Keratinocyte (primary cell): ENCODE data around the gene BLACAT1. TPM values are rescaled to one million over a fixed set of nuclear protein-coding genes. Genes with fewer than 3 reads are reported as not detected.

Source experiments
- DNase-seq: peaks from one replicate; pipeline ENCODE4 v3.0.0-alpha.2; 2011; ENCODE audit warnings: low read depth, missing footprints, low spot score
- FAIRE-seq: peaks from 2 replicates; lab custom pipeline; 2011; peaks lifted over from hg19 to GRCh38; lab: Jason Lieb, UNC
- H2AFZ ChIP-seq: 2 replicates; pipeline ENCODE4 v1.6.0; 2012; ENCODE audit warnings: low read length, control low read depth, inconsistent platforms; ENCODE audit not compliant: control insufficient read depth
- H3K27ac ChIP-seq: 2 replicates; pipeline ENCODE4 v1.5.1; 2011; ENCODE audit warnings: low read length; ENCODE audit not compliant: control insufficient read depth, insufficient read depth
- H3K27me3 ChIP-seq: 3 replicates; pipeline ENCODE4 v1.6.0; 2011; ENCODE audit warnings: low read length; ENCODE audit not compliant: control insufficient read depth, insufficient read depth; ENCODE audit errors: extremely low read depth
- H3K36me3 ChIP-seq, 2 experiments: 2 replicates in 1 of 2; 3 replicates in 1 of 2; pipeline ENCODE4 v1.5.1; 2011; ENCODE audit warnings: low read length in 2 of 2, mild to moderate bottlenecking in 1 of 2; ENCODE audit not compliant: control insufficient read depth in 2 of 2, insufficient read depth in 2 of 2; ENCODE audit errors: extremely low read depth in 1 of 2
- H3K4me1 ChIP-seq: 3 replicates; pipeline ENCODE4 v1.5.1; 2011; ENCODE audit warnings: low read length; ENCODE audit not compliant: control insufficient read depth, insufficient read depth; ENCODE audit errors: extremely low read depth
- H3K4me2 ChIP-seq: 3 replicates; pipeline ENCODE4 v1.6.0; 2011; ENCODE audit warnings: low read depth, low read length; ENCODE audit not compliant: control insufficient read depth, insufficient read depth; ENCODE audit errors: extremely low read depth
- H3K4me3 ChIP-seq, 3 experiments: fragments of 200-600 bp in 1 of 3; sonication (generic) in 1 of 3; 2 replicates in 2 of 3; 3 replicates in 1 of 3; pipeline ENCODE4 v1.5.1; 2011 to 2016; ENCODE audit warnings: low read length in 3 of 3, mild to moderate bottlenecking in 3 of 3, control low read depth in 2 of 3, inconsistent platforms in 1 of 3, low read depth in 1 of 3, mixed read lengths in 1 of 3, mixed run types in 1 of 3, moderate library complexity in 1 of 3; ENCODE audit not compliant: control insufficient read depth in 2 of 3, insufficient read depth in 2 of 3; ENCODE audit errors: extremely low read depth in 1 of 3
- H3K79me2 ChIP-seq: 2 replicates; pipeline ENCODE4 v1.6.0; 2012; ENCODE audit warnings: low read length; ENCODE audit not compliant: control insufficient read depth, insufficient read depth
- H3K9ac ChIP-seq: 3 replicates; pipeline ENCODE4 v1.6.0; 2011; ENCODE audit warnings: low read length; ENCODE audit not compliant: control insufficient read depth, insufficient read depth; ENCODE audit errors: extremely low read depth
- H3K9me1 ChIP-seq: 3 replicates; pipeline ENCODE4 v1.6.0; 2011; ENCODE audit warnings: low read length; ENCODE audit not compliant: control insufficient read depth, insufficient read depth; ENCODE audit errors: extremely low read depth
- H3K9me3 ChIP-seq: 2 replicates; pipeline ENCODE4 v1.5.1; 2012; ENCODE audit warnings: low read depth, low read length; ENCODE audit not compliant: control insufficient read depth
- H4K20me1 ChIP-seq: 3 replicates; pipeline ENCODE4 v1.6.0; 2011; ENCODE audit warnings: low read length; ENCODE audit not compliant: control insufficient read depth, insufficient read depth; ENCODE audit errors: extremely low read depth
- CTCF ChIP-seq, 3 experiments: IDR thresholded peaks in 1 of 3; conservative IDR thresholded peaks in 1 of 3; optimal IDR thresholded peaks in 1 of 3; 2 replicates in 2 of 3; 3 replicates in 1 of 3; pipeline versions ENCODE3 to v1.5.1; 2011; ENCODE audit warnings: low read length in 3 of 3, mild to moderate bottlenecking in 3 of 3, moderate library complexity in 2 of 3, control low read depth in 1 of 3, inconsistent platforms in 1 of 3; ENCODE audit not compliant: insufficient read depth in 2 of 3; ENCODE audit errors: extremely low read depth in 1 of 3
- EZH2 ChIP-seq: IDR thresholded peaks from one replicate; pipeline ENCODE4 v1.6.1; 2012; ENCODE audit warnings: inconsistent platforms, mild to moderate bottlenecking, low read length, moderate library complexity
- dilution Hi-C: fragments of 300-500 bp; cut with MboI; formaldehyde crosslinking; loops from one replicate; pipeline ENCODE4 v1.7.0; 2020; ENCODE audit warnings: low sequenced_read_pairs; ENCODE audit not compliant: extremely low pct_ligation_motif_present
- polyA plus RNA-seq, 5 experiments: library from polyadenylated mRNA; depleted of rRNA in 3 of 5; stranded (reverse) in 3 of 5; stranded (forward) in 1 of 5; unstranded in 1 of 5; fragments of >200 nt; gene quantifications; 1 replicate in 1 of 5; 2 replicates in 3 of 5; 3 replicates in 1 of 5; pipeline versions ENCODE4 v1.2.1 to v1.2.3, GENCODE V29; 2011 to 2012; ENCODE audit warnings: missing spikeins in 2 of 5, low read depth in 1 of 5, low replicate concordance in 1 of 5

BLACAT1 gene
- polyA plus RNA-seq, 1 donor (not counting 4 experiments of a cell fraction or from before 2014, with no cell fraction given) = 4.0 TPM

- DNase-seq (no peak), FAIRE-seq (no peak)
- Histone ChIP-seq H3K27ac (no peak overlapping the region), H3K9me1 (no peaks in the 10 kb centered on the region), H4K20me1 (no peaks in the 10 kb centered on the region), H3K36me3 (peaks cover 0 to 1% of the 10 kb centered on the region in 2 experiments), H3K9me3 (no peaks in the 10 kb centered on the region), H2AFZ (no peak overlapping the region), H3K79me2 (no peaks in the 10 kb centered on the region), H3K4me2 (no peak overlapping the region), H3K4me3 (no peak overlapping the region), H3K4me1 (peaks cover 4% of the 10 kb centered on the region), H3K27me3 (peaks cover 11% of the 10 kb centered on the region), H3K9ac (no peak overlapping the region)
- TF ChIP-seq CTCF (optimal IDR thresholded peaks at IDR 0.05 in 1 of 3, IDR thresholded peaks at IDR 0.05 in 1 of 3, conservative IDR thresholded peaks at IDR 0.05 in 1 of 3; ENCODE audit: extremely low read depth in 1 of 3, insufficient read depth in 2 of 3, low read length in 3 of 3) = no peak
- no peak for TF ChIP-seq EZH2
- dilution Hi-C loops = no loop called here
These were observed 23.7 kb downstream of the BLACAT1 start for GRCh38 chr1:205432116-205432515.

GRCh38 chr1:205430696-205431305, 25.0 kb downstream of the BLACAT1 start:
- dilution Hi-C loops = no loop called here
- no peak for DNase-seq
- H3K79me2 ChIP-seq = no peaks in the 10 kb centered on the region
- H4K20me1 ChIP-seq = no peaks in the 10 kb centered on the region
- TF ChIP-seq EZH2 (no peak), CTCF (optimal IDR thresholded peaks at IDR 0.05 in 1 of 3, IDR thresholded peaks at IDR 0.05 in 1 of 3, conservative IDR thresholded peaks at IDR 0.05 in 1 of 3; ENCODE audit: extremely low read depth in 1 of 3, insufficient read depth in 2 of 3, low read length in 3 of 3) (peak; percentile 89 to 93 (median 91))
- peak overlapping the region; percentile 21 to 63 (median 62) for H3K4me3 ChIP-seq
- H3K9me3 ChIP-seq = no peaks in the 10 kb centered on the region
- H3K9ac ChIP-seq = peak overlapping the region; percentile 23
- no peaks in the 10 kb centered on the region for H3K36me3 ChIP-seq
- peak overlapping the region; percentile 80 for H3K4me2 ChIP-seq
- peak overlapping the region; percentile 88 for H2AFZ ChIP-seq
- H3K27me3 ChIP-seq = peaks cover 21% of the 10 kb centered on the region
- peaks cover 4% of the 10 kb centered on the region for H3K4me1 ChIP-seq
- no peak for FAIRE-seq
- H3K9me1 ChIP-seq = no peaks in the 10 kb centered on the region
- H3K27ac ChIP-seq = no peak overlapping the region
